HL-60 (cell line): ENCODE results near the gene DIP2C.

ENCODE experiments used
- DNase-seq, 2 experiments: peaks; one replicate each; pipeline ENCODE4 v3.0.0-alpha.2; 2010 to 2020; ENCODE audit warnings: low read depth in 1 of 2, low spot score in 1 of 2
- H3K27ac ChIP-seq: fragments of 250-450 bp; sonication (Bioruptor Pico); replicated peaks from 2 replicates; pipeline ENCODE4 v1.5.1; 2020; ENCODE audit warnings: mild to moderate bottlenecking, moderate library complexity
- H3K27me3 ChIP-seq: fragments of 250-450 bp; sonication (Bioruptor Pico); 2 replicates; pipeline ENCODE4 v1.5.1; 2021; ENCODE audit warnings: mild to moderate bottlenecking, moderate library complexity; ENCODE audit not compliant: insufficient read depth, poor library complexity, severe bottlenecking
- H3K4me3 ChIP-seq: replicated peaks from 2 replicates; pipeline ENCODE4 v1.5.1; 2011; ENCODE audit warnings: mild to moderate bottlenecking, control low read depth, low read length; ENCODE audit not compliant: insufficient read depth
- GABPA ChIP-seq: IDR thresholded peaks from 2 replicates; pipeline ENCODE4 v1.6.1; 2012; ENCODE audit warnings: low read depth
- POLR2AphosphoS5 ChIP-seq: IDR thresholded peaks from 2 replicates; pipeline ENCODE4 v1.6.1; 2012; ENCODE audit warnings: low read depth
- SPI1 ChIP-seq: IDR thresholded peaks from 2 replicates; pipeline ENCODE4 v1.6.1; 2012; ENCODE audit warnings: low read depth, mild to moderate bottlenecking, borderline replicate concordance
- TF ChIP-seq, protein P1 (sequence below): IDR thresholded peaks from one replicate; pipeline ENCODE4 v1.5.1; 2011; ENCODE audit warnings: low read length, control low read depth, inconsistent platforms; ENCODE audit not compliant: insufficient read depth
- TF ChIP-seq, protein P2 (sequence below): IDR thresholded peaks from 2 replicates; pipeline ENCODE4 v1.6.1; 2012; ENCODE audit warnings: low read depth; ENCODE audit not compliant: insufficient replicate concordance

The DIP2C gene

DNA sequence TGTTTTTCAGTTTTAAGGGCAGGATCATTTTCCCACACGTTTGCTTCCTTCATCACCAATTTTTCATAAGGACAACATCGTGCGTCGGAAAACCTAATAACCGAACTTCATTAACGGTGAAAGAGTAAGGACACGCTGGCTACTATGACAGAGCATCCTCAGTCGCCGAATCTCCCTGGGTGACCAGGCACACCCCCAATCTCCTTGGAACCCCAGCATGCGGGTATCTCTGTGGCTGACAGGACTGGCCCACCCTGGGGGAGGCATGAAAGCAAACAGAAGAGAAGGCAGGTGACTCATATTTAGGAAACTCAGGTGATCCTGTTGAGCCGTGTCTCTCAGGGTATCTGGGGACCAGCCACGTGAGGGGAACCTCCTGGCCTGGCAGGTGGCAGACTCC lies 134.2 kb downstream of the DIP2C start:
- H3K27ac ChIP-seq: no peak overlapping the region
- H3K4me3 ChIP-seq: no peak overlapping the region
- no peaks in the 10 kb centered on the region for H3K27me3 ChIP-seq
- no peak for TF ChIP-seq GABPA
- TF ChIP-seq, protein P1, sequence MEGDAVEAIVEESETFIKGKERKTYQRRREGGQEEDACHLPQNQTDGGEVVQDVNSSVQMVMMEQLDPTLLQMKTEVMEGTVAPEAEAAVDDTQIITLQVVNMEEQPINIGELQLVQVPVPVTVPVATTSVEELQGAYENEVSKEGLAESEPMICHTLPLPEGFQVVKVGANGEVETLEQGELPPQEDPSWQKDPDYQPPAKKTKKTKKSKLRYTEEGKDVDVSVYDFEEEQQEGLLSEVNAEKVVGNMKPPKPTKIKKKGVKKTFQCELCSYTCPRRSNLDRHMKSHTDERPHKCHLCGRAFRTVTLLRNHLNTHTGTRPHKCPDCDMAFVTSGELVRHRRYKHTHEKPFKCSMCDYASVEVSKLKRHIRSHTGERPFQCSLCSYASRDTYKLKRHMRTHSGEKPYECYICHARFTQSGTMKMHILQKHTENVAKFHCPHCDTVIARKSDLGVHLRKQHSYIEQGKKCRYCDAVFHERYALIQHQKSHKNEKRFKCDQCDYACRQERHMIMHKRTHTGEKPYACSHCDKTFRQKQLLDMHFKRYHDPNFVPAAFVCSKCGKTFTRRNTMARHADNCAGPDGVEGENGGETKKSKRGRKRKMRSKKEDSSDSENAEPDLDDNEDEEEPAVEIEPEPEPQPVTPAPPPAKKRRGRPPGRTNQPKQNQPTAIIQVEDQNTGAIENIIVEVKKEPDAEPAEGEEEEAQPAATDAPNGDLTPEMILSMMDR: no peak
- TF ChIP-seq SPI1: no peak
- no peak for TF ChIP-seq POLR2AphosphoS5
- TF ChIP-seq, protein P2, sequence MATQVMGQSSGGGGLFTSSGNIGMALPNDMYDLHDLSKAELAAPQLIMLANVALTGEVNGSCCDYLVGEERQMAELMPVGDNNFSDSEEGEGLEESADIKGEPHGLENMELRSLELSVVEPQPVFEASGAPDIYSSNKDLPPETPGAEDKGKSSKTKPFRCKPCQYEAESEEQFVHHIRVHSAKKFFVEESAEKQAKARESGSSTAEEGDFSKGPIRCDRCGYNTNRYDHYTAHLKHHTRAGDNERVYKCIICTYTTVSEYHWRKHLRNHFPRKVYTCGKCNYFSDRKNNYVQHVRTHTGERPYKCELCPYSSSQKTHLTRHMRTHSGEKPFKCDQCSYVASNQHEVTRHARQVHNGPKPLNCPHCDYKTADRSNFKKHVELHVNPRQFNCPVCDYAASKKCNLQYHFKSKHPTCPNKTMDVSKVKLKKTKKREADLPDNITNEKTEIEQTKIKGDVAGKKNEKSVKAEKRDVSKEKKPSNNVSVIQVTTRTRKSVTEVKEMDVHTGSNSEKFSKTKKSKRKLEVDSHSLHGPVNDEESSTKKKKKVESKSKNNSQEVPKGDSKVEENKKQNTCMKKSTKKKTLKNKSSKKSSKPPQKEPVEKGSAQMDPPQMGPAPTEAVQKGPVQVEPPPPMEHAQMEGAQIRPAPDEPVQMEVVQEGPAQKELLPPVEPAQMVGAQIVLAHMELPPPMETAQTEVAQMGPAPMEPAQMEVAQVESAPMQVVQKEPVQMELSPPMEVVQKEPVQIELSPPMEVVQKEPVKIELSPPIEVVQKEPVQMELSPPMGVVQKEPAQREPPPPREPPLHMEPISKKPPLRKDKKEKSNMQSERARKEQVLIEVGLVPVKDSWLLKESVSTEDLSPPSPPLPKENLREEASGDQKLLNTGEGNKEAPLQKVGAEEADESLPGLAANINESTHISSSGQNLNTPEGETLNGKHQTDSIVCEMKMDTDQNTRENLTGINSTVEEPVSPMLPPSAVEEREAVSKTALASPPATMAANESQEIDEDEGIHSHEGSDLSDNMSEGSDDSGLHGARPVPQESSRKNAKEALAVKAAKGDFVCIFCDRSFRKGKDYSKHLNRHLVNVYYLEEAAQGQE: no peak
- DNase-seq: no peak

DNA sequence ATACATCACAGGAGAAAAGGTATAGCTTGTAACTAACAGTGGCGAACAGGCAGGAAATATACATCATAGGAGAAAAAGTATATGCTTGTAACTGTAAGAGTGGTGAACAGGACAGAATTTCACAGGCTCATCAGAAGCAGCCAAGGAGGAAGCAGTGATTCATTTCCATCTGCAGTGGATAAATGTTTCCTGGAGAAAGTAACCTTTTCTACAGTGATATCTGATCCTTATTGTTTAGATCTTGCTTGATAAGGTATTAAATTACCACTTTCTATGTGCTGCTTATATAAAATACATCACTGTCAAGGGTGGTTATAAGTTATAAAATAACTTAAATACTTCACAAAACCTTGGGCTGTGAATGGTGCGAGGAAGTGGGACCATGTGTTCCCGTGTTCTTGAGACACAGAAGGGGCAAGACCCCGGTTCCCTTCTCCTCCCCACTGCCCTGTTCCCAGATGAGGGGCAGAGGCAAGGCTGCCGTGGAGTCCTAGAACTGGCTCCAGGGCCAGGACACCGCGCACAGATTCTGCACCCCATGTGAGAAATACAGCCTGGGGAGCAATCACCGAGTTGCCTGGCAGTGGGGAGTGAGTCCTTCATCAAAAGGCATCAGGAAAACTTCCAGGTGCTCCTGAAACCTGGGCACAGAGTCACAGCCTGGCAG lies 135.2 kb downstream of the DIP2C start:
- no peaks in the 10 kb centered on the region for H3K27me3 ChIP-seq
- H3K4me3 ChIP-seq: no peak overlapping the region
- no peak overlapping the region for H3K27ac ChIP-seq
- no peak for DNase-seq
- TF ChIP-seq GABPA: no peak
- TF ChIP-seq, protein P1: no peak
- TF ChIP-seq, protein P2: no peak
- TF ChIP-seq POLR2AphosphoS5: no peak

DNA sequence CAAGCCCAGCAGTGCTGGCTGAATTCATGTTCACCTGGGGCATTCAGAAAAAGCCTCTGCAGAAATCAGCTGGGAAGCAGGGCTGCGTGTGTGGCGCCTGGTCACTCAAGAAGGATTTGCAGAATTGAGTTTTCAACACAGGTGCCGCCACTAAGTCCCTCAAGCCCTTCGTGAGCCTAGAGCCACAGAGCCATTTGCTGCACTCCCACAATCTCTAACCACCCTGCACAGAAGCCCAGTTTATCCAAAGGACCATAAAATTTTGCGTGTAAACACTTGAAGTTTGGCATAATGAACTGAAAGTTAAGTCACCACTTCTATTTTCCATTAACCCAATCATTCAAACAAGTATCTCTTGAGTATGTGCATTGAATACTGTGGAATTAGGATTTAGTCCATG lies 136.2 kb downstream of the DIP2C start:
- no peak overlapping the region for H3K4me3 ChIP-seq
- DNase-seq: no peak
- TF ChIP-seq SPI1 (no peak), POLR2AphosphoS5 (no peak)
- TF ChIP-seq, protein P2: no peak
- H3K27me3 ChIP-seq: no peaks in the 10 kb centered on the region
- H3K27ac ChIP-seq: no peak overlapping the region

DNA sequence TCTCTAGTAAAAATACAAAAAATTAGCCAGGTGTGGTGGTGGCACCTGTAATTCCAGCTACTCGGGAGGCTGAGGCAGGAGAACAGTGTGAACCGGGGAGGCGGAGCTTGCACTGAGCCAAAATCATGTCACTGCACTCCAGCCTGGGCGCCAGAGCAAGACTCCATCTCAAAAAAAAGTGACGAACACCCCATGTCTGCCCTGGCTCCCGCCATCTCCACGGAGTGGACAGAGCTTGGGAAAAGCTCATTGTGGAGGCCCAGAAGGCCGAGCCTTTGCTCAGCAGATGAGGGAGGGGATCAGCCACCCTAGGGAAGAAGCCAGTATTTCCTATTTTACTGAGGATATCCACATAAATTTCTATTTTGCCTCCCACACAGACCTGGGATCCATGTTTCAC lies 136.8 kb downstream of the DIP2C start:
- H3K27me3 ChIP-seq: no peaks in the 10 kb centered on the region
- no peak overlapping the region for H3K27ac ChIP-seq
- TF ChIP-seq, protein P2: no peak
- TF ChIP-seq SPI1: no peak
- no peak for TF ChIP-seq GABPA
- no peak overlapping the region for H3K4me3 ChIP-seq
- DNase-seq: no peak
